Skeletal muscle cell (primary cell): ENCODE results near the gene PRRX2.
"Not testable (repeated sequence)": the region's sequence is repeated elsewhere in the genome, so short reads cannot be mapped to it uniquely, and the experiment has no call there.

ENCODE experiments used
- DNase-seq: peaks from one replicate; pipeline ENCODE4 v3.0.0-alpha.2; 2010; ENCODE audit warnings: low read depth
- H3K4me3 ChIP-seq: 2 replicates; pipeline ENCODE4 v1.5.1; 2011; ENCODE audit warnings: low read depth, mild to moderate bottlenecking, control low read depth, low read length, moderate library complexity

Gene PRRX2

DNA sequence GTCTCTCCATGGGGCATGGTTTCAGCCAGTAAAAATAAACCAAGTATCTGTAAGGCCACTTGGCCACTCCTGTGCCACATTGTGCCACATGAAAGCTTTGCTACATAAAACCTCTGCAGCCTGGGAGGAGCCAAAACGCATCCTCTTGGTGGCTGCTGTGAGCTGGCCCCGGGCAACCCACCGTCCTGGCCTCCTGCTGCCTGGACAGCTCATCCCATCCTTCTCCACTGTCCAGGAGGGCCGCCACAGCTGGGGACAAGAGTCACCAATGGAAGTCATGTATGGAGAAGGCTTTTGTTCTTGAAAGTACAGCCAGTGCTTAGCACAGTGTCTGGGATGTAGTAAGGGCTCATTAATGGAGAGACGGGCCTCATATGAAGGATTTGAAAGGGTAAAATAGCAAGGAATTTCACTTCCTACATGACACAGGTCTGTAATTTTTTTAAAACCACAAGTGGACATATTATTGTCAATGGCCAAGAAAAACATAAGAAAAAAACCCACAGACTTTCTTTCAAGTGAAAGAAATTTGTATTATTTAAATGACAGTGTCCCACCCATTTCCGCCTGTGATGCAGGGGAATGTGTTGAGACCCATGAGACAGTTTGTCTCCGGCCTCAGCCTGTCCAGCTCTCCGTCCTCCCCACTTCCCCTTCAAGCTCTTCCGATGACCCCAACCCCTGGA lies 80.8 kb downstream of the PRRX2 start:
- DNase-seq = no peak
- no peak overlapping the region for H3K4me3 ChIP-seq

- no peak for DNase-seq
- no peak overlapping the region for H3K4me3 ChIP-seq
These were observed 82.8 kb downstream of the PRRX2 start for GRCh38 chr9:129748249-129748648.

- not testable (repeated sequence) for H3K4me3 ChIP-seq, DNase-seq
These were observed 83.6 kb downstream of the PRRX2 start for GRCh38 chr9:129749052-129749451.

DNA sequence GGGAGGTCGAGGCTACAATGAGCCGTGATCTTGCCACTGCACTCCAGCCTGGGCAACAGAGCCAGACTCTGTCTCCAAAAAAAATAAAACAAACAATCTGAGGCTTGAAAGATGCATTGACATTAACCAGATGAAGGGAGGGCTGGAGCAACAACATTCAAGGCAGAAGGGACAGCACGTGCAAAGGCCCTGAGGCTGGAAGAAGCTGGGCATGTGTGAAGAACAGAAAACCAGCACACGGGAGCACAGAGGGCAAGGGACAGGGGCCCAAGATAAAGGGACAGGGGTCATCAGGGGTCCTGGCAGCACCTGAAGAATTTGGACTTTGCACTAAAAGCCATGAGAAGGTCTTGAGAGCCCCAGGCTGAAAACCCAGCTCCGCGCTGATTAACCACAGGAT lies 84.1 kb downstream of the PRRX2 start:
- DNase-seq = no peak

DNA sequence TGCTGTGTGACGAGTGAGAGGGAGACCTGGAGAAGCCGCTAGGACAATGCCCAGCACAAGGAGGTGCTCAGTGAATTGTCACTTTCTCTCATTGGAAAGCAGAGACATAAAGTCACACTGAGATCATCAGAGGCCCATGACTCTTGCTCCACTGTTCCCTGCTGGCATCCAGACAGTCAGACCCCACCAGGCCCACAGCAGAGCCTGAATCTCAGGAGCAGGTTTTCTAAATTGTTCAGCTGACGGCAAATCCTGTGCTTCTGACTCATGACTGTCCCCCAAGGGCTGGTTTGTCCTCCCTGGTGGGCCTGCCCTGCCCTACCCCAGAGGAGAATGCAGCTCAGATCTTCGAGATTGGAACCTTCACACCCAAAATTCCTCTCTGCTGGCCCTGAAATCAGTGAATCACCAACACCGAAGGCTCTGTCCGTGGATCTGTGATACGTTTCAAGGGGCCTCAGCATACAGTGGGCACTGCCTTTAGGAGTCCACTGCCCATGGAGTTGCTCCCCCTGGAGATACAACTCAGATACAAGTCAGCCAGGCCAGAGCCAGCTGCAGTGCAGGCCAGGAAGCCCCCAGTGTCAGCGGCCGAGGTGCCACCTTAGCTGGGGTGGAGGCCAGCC lies 84.7 kb downstream of the PRRX2 start:
- no peak overlapping the region for H3K4me3 ChIP-seq
- no peak for DNase-seq

More for the DNA sequence above, 84.1 kb downstream of the PRRX2 start:
- H3K4me3 ChIP-seq = no peak overlapping the region

DNA sequence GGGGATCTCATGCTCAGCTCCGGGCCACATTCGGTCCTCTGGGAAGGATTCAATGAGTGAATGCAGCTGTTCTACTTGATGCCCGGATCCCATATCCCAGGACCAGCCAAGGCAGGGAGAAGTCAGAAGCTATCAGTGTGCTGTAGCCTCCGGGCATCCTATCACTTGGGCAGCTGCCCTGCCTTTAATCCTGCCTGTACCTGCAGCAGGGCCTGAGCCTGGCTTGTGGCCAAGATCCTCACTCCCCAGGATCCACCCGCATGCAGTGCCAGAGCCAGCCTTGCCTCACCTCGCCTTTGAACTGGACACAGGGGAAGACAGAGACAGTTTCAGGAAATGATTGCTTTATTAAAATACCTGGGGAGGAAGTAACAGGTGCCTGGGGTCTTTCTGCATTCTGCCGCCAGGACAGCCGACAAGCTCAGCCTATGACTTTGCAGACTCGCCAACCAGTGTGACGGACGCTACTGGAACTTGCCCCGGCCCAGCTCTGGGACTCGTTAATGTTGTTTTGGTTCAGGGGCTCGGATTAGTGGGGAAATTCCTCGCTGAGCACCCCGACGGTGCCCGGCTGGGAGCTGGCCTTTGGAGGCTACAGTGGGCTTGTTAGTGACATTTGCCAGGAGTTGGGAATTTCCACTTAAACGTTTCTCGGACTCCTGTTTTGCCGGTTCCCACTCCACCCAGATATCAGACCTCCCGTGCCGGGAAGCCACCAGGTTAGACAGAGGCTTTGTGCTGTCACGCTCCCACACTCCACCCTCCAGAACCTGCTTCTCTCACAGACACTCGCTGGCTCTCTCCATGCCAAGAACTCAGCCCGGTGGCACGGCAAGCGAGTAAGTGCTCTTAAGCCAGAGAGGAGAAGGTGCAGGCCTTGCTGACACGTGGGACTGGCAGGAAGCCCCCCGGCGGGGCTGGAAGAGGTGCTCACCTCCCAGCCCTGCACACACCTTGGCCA lies 86.7 kb downstream of the PRRX2 start:
- peak overlapping the region; percentile 33 for H3K4me3 ChIP-seq
- no peak for DNase-seq

GRCh38 chr9:129752900-129753729 lies 87.7 kb downstream of the PRRX2 start, which contains the start of gene PTGES:
TSS of gene PTGES (minus strand) at chr9:129753042. CDS start at chr9:129753012, 30 bp downstream.
- DNase-seq = no peak
- peak within 1 kb of the TSS; percentile 33 for H3K4me3 ChIP-seq

- no peak for DNase-seq
- no peak overlapping the region for H3K4me3 ChIP-seq
These were observed 89.7 kb downstream of the PRRX2 start for GRCh38 chr9:129755151-129755550.

DNA sequence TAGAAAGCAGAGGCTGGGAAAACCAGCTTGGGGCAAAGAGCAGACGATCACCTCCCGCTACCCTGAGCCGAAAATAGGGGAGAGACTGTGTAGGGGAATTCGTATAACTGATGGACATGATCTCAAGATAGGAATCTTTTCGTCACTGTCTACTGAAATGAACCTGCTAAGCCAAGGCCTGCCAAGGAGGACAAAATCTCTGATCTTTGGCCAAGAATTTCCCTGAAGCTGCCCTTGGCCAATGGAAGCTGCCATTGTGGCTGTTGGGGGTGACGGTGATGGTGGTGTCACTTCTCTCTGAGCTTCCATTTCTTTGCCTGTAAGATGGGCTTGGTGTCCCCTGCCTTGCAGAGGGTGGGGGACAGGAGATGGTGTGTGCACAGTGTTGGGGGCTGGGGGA lies 90.7 kb downstream of the PRRX2 start:
- H3K4me3 ChIP-seq = no peak overlapping the region
- no peak for DNase-seq

- DNase-seq = no peak
- no peak overlapping the region for H3K4me3 ChIP-seq
These were observed 91.6 kb downstream of the PRRX2 start for GRCh38 chr9:129757045-129757444.

DNA sequence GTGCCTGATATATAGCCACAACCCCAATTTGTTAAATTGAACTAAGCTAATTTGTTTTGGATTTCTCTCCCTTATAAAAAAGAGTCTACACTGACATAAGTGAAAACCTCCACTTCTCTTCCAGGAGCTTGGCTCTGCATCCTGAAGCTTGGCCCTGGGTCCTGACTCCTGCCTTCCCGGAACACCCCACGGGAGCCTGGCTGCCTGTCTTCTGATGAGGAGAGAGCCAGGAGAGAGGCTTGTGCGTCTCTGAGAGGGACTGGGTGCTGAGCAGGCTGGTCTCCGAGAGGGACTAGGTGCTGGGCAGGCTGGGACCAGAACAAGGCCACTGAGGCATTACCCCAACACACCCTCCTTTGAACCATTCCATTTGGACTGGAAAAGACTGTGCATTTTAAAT lies 93.9 kb downstream of the PRRX2 start:
- no peak for DNase-seq
- no peak overlapping the region for H3K4me3 ChIP-seq

DNA sequence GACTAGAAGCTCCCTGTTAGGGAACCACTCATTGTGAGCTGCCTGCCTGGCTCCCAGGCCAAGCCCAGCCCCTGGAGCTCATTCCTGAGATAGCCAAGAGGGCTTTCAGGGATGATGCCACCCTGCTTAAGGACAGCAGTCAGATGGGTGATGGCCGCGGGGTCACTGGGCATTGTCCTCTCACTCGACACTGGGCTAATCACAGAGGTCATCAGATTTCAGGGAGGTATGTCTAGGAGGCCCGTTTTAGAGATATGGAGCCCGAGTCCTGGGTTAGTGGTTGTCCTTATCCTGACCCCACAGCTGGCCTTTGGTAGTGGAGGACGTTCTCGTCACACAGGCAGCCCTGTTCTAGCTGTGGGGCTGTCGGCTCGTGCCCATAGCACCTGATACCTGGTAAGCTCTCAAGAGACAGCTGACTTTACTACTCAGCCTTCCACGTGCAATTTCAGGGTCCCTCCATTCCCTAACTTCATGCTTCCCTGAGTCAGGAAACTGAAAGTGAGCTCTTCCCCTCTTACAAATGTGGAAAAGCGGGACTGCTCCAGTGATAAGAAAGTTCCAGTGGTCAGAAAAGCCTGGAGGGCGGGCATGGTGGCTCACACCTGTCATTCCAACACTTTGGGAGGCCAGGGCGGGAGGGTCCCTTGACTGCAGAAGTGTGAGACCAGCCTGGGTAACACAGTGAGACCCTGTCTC lies 94.5 kb downstream of the PRRX2 start:
- no peak for DNase-seq
- H3K4me3 ChIP-seq = no peak overlapping the region

DNA sequence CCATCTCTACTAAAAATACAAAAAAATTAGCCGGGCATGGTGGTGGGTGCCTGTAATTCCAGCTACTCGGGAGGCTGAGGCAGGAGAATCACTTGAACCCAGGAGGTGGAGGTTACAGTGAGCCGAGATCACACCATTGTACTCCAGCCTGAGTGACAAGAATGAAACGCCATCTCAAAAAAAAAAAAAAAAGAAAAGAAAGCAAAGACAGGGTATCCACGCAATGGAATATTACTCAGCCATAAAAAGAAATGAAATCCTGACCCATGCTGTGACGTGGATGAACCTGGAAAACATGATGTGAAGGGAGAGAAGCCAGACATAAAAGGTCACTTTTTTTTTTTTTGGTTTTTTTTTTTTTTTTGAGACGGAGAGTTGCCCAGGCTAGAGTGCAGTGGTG lies 95.3 kb downstream of the PRRX2 start:
- H3K4me3 ChIP-seq, DNase-seq: not testable (repeated sequence)

- no peak for DNase-seq
These were observed 96.0 kb downstream of the PRRX2 start for GRCh38 chr9:129761293-129761900.

DNA sequence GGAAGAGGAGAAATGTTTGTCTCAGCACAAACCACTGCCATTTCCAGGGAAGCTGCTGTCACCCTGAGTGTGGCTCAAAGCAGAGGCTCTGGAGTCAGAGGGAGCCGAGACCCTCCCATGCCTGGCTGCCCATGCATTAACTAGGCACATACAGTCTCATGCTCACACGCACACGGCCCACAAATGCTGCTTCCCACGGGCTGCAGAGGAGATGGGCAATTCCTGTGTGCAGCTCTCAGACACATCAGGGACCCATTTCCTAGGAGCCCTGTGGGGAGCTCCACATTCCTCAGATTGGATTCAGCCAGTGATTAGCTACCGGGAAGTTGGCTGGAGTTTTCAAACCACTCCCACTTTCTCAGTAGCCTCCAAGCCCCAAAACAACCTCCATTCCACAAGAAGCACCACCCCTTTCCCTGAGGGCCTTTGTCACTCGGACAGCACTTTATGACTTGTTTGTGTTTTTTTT lies 96.5 kb downstream of the PRRX2 start:
- H3K4me3 ChIP-seq = no peak overlapping the region
- DNase-seq = no peak

More at GRCh38 chr9:129761293-129761900, 96.0 kb downstream of the PRRX2 start:
- H3K4me3 ChIP-seq = no peak overlapping the region

DNA sequence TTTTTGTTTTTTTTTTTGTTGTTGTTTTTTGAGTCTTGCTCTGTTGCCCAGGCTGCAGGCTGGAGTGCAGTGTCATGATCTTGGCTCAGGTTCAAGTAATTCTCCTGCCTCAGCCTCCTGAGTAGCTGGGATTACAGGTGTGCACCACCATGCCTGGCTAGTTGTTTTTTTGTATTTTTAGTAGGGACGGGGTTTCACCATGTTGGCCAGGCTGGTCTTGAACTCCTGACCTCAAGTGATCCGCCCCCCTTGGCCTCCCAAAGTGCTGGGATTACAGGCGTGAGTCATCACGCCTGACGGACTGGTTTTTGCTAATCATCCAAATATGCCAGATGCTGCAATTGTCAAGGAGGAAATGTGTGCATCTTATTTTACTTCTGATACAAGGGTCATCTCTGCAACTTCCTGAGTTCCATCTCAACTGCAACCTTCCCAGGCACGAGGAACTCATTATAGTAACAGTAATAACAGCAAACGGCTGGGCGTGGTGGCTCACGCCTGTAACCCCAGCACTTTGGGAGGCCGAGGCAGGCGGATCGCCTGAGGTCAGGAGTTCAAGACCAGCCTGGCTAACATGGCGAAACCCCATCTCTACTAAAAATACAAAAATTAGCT lies 97.0 kb downstream of the PRRX2 start:
- H3K4me3 ChIP-seq = not testable (repeated sequence)
- peak; percentile 90 for DNase-seq

GRCh38 chr9:129762985-129763926 lies 97.8 kb downstream of the PRRX2 start:
- H3K4me3 ChIP-seq = no peak overlapping the region
- peak; percentile 65 for DNase-seq
